ENCODE data around the gene ITPR2.

DNA sequence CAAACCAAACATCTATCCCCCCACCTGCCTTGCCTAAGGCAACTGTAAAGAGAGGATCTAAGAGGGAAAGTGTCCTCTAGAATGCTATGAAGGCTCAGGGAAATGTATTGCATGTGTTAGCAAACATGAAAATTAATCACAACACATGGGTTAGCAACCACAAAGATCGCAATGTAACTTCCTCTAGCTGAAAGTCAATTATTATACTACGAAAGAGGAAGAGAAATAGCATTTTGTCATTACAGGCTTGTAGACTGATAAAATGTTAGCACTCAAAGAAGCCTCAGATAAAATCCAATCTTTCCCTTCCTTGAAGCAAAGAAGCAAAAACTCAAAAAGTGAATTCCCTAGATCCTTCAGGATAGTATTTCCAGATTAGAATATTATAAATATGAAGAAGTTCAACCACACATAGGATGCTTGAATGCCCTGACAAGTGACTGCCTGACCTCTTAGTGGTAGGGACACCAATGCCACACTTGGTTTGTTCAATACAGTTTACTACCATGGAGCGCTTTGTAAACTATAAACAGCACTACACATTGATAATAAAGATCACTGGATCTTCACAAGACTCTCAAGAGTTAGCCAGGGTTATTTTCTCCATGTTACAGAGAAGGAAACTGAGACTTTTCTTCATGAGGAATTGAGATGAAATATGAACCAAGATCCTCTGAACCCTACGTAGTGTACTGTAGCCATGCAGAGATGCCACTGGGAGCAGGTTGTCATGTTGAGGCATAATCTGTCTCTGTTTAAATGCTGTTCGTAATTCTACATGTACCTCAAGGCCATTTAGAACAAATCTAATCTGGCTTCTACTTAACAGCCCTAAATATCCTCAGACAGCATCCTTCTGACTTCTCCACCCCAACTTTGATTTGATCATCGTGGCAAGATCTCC is 100.7 kb downstream of the ITPR2 start:
- TF ChIP-seq, protein P1, sequence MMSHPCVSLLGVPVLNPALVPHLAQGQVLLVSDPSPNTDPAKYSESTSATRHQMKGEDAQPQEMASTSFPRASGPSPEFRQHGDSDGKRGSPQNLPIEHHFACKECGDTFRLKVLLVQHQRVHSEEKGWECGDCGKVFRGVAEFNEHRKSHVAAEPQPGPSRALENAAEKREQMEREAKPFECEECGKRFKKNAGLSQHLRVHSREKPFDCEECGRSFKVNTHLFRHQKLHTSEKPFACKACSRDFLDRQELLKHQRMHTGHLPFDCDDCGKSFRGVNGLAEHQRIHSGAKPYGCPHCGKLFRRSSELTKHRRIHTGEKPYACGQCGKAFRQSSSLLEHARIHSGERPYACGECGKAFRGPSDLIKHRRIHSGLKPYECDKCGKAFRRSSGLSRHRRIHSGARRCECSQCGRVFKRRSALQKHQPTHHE (CRISPR knock-in tag; IDR thresholded peaks at IDR 0.05; ENCODE audit: borderline replicate concordance): no peak
- TF ChIP-seq FOXA3 (CRISPR knock-in tag; IDR thresholded peaks at IDR 0.05) (no peak), SP140L (CRISPR knock-in tag; IDR thresholded peaks at IDR 0.05; ENCODE audit: borderline replicate concordance) (no peak), HCFC1 (IDR thresholded peaks at IDR 0.05; ENCODE audit: low read depth, low read length) (no peak), RORA (CRISPR knock-in tag; IDR thresholded peaks at IDR 0.05) (no peak)
- TF ChIP-seq, protein P2, sequence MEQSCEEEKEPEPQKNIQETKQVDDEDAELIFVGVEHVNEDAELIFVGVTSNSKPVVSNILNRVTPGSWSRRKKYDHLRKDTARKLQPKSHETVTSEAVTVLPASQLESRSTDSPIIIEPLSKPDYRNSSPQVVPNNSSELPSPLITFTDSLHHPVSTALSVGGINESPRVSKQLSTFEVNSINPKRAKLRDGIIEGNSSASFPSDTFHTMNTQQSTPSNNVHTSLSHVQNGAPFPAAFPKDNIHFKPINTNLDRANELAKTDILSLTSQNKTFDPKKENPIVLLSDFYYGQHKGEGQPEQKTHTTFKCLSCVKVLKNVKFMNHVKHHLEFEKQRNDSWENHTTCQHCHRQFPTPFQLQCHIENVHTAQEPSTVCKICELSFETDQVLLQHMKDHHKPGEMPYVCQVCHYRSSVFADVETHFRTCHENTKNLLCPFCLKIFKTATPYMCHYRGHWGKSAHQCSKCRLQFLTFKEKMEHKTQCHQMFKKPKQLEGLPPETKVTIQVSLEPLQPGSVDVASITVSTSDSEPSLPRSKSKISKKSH (CRISPR knock-in tag; IDR thresholded peaks at IDR 0.05; ENCODE audit: borderline replicate concordance): no peak
- TF ChIP-seq, protein P3, sequence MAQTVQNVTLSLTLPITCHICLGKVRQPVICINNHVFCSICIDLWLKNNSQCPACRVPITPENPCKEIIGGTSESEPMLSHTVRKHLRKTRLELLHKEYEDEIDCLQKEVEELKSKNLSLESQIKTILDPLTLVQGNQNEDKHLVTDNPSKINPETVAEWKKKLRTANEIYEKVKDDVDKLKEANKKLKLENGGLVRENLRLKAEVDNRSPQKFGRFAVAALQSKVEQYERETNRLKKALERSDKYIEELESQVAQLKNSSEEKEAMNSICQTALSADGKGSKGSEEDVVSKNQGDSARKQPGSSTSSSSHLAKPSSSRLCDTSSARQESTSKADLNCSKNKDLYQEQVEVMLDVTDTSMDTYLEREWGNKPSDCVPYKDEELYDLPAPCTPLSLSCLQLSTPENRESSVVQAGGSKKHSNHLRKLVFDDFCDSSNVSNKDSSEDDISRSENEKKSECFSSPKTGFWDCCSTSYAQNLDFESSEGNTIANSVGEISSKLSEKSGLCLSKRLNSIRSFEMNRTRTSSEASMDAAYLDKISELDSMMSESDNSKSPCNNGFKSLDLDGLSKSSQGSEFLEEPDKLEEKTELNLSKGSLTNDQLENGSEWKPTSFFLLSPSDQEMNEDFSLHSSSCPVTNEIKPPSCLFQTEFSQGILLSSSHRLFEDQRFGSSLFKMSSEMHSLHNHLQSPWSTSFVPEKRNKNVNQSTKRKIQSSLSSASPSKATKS (CRISPR knock-in tag; IDR thresholded peaks at IDR 0.05): no peak
